Measurements from ENCODE around the gene RFK. TPM values are rescaled to one million over a fixed set of nuclear protein-coding genes. Genes with fewer than 3 reads are reported as not detected.

The RFK gene
- total and polyA plus RNA-seq, 9 of the 15 experiments (the other 6 are each of a cell fraction or from before 2014, with no cell fraction given): 3.8 to 51.1 (median 14.8) TPM

- no peaks in the 10 kb centered on the region for H3K9me3 ChIP-seq (replicated peaks; ENCODE audit: control insufficient read depth, insufficient read depth, low read depth, low read length)
- intact Hi-C loops (cut with micrococcal nuclease): no loop called here
- ATAC-seq (no peak), DNase-seq (ENCODE audit: extremely low read depth in 1 of 4, low spot score in 3 of 4) (no peak), FAIRE-seq (no peak)
- WGBS (ENCODE audit: insufficient coverage, low coverage, missing lambda C conversion rate): no CpG with 5 or more reads among the region's 2 CpGs
- H3K9me1 ChIP-seq (ENCODE audit: control insufficient read depth, insufficient read depth, low read length): no peaks in the 10 kb centered on the region
- no peaks in the 10 kb centered on the region; a peak in 2 of 5 replicates for H3K27me3 ChIP-seq (ENCODE audit: control insufficient read depth in 2 of 2, insufficient read depth in 2 of 2, low read length in 2 of 2)
- ChIA-PET CTCF (ENCODE audit: low intra/inter-chr PET ratio) (no interaction called here), POLR2A (no interaction called here)
- in situ Hi-C loops (cut with MboI): no loop called here
- no peaks in the 10 kb centered on the region for H3K36me3 ChIP-seq (ENCODE audit: control insufficient read depth, insufficient read depth, low read length)
- no peak for TF ChIP-seq CBX2 (IDR thresholded peaks at IDR 0.05; ENCODE audit: insufficient read depth, low read length, poor library complexity, severe bottlenecking)
- no peak for TF ChIP-seq CUX1 (CRISPR knock-in tag; IDR thresholded peaks at IDR 0.05)
- TF ChIP-seq ETV5 (CRISPR knock-in tag; IDR thresholded peaks at IDR 0.05; ENCODE audit: low read depth): no peak
- no peaks in the 10 kb centered on the region for H3K4me1 ChIP-seq (replicated peaks in 1 of 2; ENCODE audit: control insufficient read depth in 2 of 2, insufficient read depth in 2 of 2, low read length in 2 of 2)
- H2AFZ ChIP-seq (ENCODE audit: low read depth, low read length): no peak overlapping the region
- no peaks in the 10 kb centered on the region for H3K79me2 ChIP-seq (ENCODE audit: control insufficient read depth, insufficient read depth, low read length)
- H3K4me3 ChIP-seq: no peak overlapping the region
- H3K27ac ChIP-seq (ENCODE audit: extremely low read depth, low read depth, low read length): no peak overlapping the region
- no peaks in the 10 kb centered on the region for H4K20me1 ChIP-seq (replicated peaks; ENCODE audit: control insufficient read depth, insufficient read depth, low read length)
- H3K9ac ChIP-seq (ENCODE audit: insufficient read depth in 1 of 2, low read depth in 2 of 2, low read length in 2 of 2): no peak overlapping the region
- no TSS peak for BruUV-seq (replicated peaks)
- H3K4me2 ChIP-seq (ENCODE audit: insufficient read depth, low read length): no peak overlapping the region
Measured at GRCh38 chr9:76342858-76343257, 51.4 kb downstream of the RFK start.
